DOHH2 (cell line): Measurements from ENCODE around the gene PMFBP1.

Experiments
- CTCF ChIP-seq: fragments of 200-600 bp; sonication (generic); IDR thresholded peaks from one replicate; pipeline ENCODE4 v1.5.1; 2014; ENCODE audit warnings: antibody characterized with exemption, mild to moderate bottlenecking, low read depth, low read length; ENCODE audit not compliant: poor library complexity, severe bottlenecking
- EZH2phosphoT487 ChIP-seq: fragments of 200-600 bp; sonication (generic); IDR thresholded peaks from 2 replicates; pipeline ENCODE4 v1.6.1; 2017; ENCODE audit warnings: borderline replicate concordance, mild to moderate bottlenecking, antibody characterized with exemption, low read length, moderate library complexity, mixed read lengths

GRCh38 chr16:72162105-72162692 lies 9.8 kb downstream of the PMFBP1 start:
- no peak for TF ChIP-seq CTCF
- TF ChIP-seq EZH2phosphoT487, result no peak
